ENCODE measurements around the gene HSD17B2. TPM values are rescaled to one million over a fixed set of nuclear protein-coding genes. Genes with fewer than 3 reads are reported as not detected.
A peak's percentile ranks its signal among the peaks of the same experiment; 100 is the strongest.
"Not testable (repeated sequence)": the region's sequence is repeated elsewhere in the genome, so short reads cannot be mapped to it uniquely, and the experiment has no call there.

Gene HSD17B2
- total RNA-seq, 2 experiments from 2014 or later, result not detected

- Mint-ChIP-seq H3K27me3 (no peaks in the 10 kb centered on the region), H3K4me3 (no peak overlapping the region), H3K4me1 (peaks cover 15% of the 10 kb centered on the region), H3K36me3 (peaks cover 42% of the 10 kb centered on the region), H3K9me3 (peaks cover 7% of the 10 kb centered on the region), H3K27ac (no peak overlapping the region)
- DNase-seq, result no peak
Observed at GRCh38 chr16:82136956-82137821, 102.1 kb downstream of the HSD17B2 start.

GRCh38 chr16:82137822-82138167 lies 102.7 kb downstream of the HSD17B2 start:
- no peaks in the 10 kb centered on the region for H3K27me3 Mint-ChIP-seq
- H3K36me3 Mint-ChIP-seq, result peaks cover 42% of the 10 kb centered on the region
- no peak for DNase-seq
- peaks cover 15% of the 10 kb centered on the region for H3K4me1 Mint-ChIP-seq
- H3K27ac Mint-ChIP-seq, result no peak overlapping the region
- peaks cover 7% of the 10 kb centered on the region for H3K9me3 Mint-ChIP-seq
- no peak overlapping the region for H3K4me3 Mint-ChIP-seq

- H3K36me3 Mint-ChIP-seq, result peaks cover 44% of the 10 kb centered on the region
- H3K4me3 Mint-ChIP-seq, result peak overlapping the region; percentile 11
- H3K27me3 Mint-ChIP-seq, result no peaks in the 10 kb centered on the region
- peaks cover 4% of the 10 kb centered on the region for H3K9me3 Mint-ChIP-seq
- H3K27ac Mint-ChIP-seq, result peak overlapping the region; percentile 54
- DNase-seq, result no peak
- peaks cover 12% of the 10 kb centered on the region for H3K4me1 Mint-ChIP-seq
Observed at GRCh38 chr16:82138478-82139285, 103.6 kb downstream of the HSD17B2 start.

GRCh38 chr16:82139286-82139571 lies 104.2 kb downstream of the HSD17B2 start:
- H3K27me3 Mint-ChIP-seq, H3K4me1 Mint-ChIP-seq, H3K9me3 Mint-ChIP-seq, DNase-seq: not testable (repeated sequence)
- Mint-ChIP-seq H3K27ac (peak overlapping the region; percentile 54), H3K36me3 (peaks cover 44% of the 10 kb centered on the region), H3K4me3 (peak overlapping the region; percentile 11)

GRCh38 chr16:82146556-82146955 lies 111.5 kb downstream of the HSD17B2 start:
- H3K27ac Mint-ChIP-seq, result no peak overlapping the region
- no peak for DNase-seq

GRCh38 chr16:82146957-82147356 lies 111.9 kb downstream of the HSD17B2 start:
- DNase-seq, result no peak

More at GRCh38 chr16:82146556-82146955, 111.5 kb downstream of the HSD17B2 start:
- no peaks in the 10 kb centered on the region for H3K27me3 Mint-ChIP-seq
- peaks cover 33% of the 10 kb centered on the region for H3K36me3 Mint-ChIP-seq
- peaks cover 1% of the 10 kb centered on the region for H3K9me3 Mint-ChIP-seq
- no peak overlapping the region for H3K4me3 Mint-ChIP-seq
- no peaks in the 10 kb centered on the region for H3K4me1 Mint-ChIP-seq

GRCh38 chr16:82147546-82147945 lies 112.5 kb downstream of the HSD17B2 start:
- H3K4me3 Mint-ChIP-seq, result no peak overlapping the region
- H3K27me3 Mint-ChIP-seq, result no peaks in the 10 kb centered on the region
- no peaks in the 10 kb centered on the region for H3K4me1 Mint-ChIP-seq
- H3K9me3 Mint-ChIP-seq, result no peaks in the 10 kb centered on the region
- H3K36me3 Mint-ChIP-seq, result peaks cover 30% of the 10 kb centered on the region
- no peak overlapping the region for H3K27ac Mint-ChIP-seq
- DNase-seq, result no peak

More at GRCh38 chr16:82146957-82147356, 111.9 kb downstream of the HSD17B2 start:
- Mint-ChIP-seq H3K4me3 (no peak overlapping the region), H3K27me3 (no peaks in the 10 kb centered on the region), H3K4me1 (no peaks in the 10 kb centered on the region), H3K27ac (no peak overlapping the region), H3K9me3 (no peaks in the 10 kb centered on the region), H3K36me3 (peaks cover 30% of the 10 kb centered on the region)

Other genes starting within 250 kb of the HSD17B2 start
- 10 to 100 TPM; 11.4 to 12.5 TPM for gene SDR42E1, start 23.8 kb upstream of the HSD17B2 start, total RNA-seq
- 10 to 100 TPM; 39.8 to 41.0 TPM for gene MPHOSPH6, start 135.0 kb downstream of the HSD17B2 start, total RNA-seq

Measured in activated naive CD8-positive, alpha-beta T cell treated with anti-CD3 and anti-CD28 coated beads for 36 hours (primary cell).